HepG2 (cell line): ENCODE measurements around the gene NOTUM. TPM values are rescaled to one million over a fixed set of nuclear protein-coding genes. Genes with fewer than 3 reads are reported as not detected.
A peak's percentile ranks its signal among the peaks of the same experiment; 100 is the strongest.

ENCODE experiments used
- AGO2 ChIP-seq: fragments of 200-400 bp; formaldehyde crosslinking; optimal IDR thresholded peaks from 2 replicates; pipeline ENCODE3; 2017; ENCODE audit warnings: mild to moderate bottlenecking, low read depth, low read length, moderate library complexity
- BCL6 ChIP-seq: IDR thresholded peaks from 2 replicates; pipeline ENCODE4 v1.6.1; 2016; ENCODE audit warnings: missing genetic modification reagents, missing compliant biosample characterization
- CAMTA2 ChIP-seq: sonication (generic); formaldehyde crosslinking; IDR thresholded peaks from 2 replicates; pipeline ENCODE4 v1.4.0; 2020; ENCODE audit warnings: mild to moderate bottlenecking, missing genetic modification reagents, borderline replicate concordance
- EED ChIP-seq: sonication (generic); formaldehyde crosslinking; IDR thresholded peaks from 2 replicates; pipeline ENCODE4 v1.5.0; 2020; ENCODE audit warnings: mild to moderate bottlenecking, missing genetic modification reagents
- GATAD1 ChIP-seq: IDR thresholded peaks from 2 replicates; pipeline ENCODE4 v1.6.1; 2016; ENCODE audit warnings: missing genetic modification reagents, missing compliant biosample characterization
- HCFC1 ChIP-seq: fragments of 150-350 bp; IDR thresholded peaks from 2 replicates; pipeline ENCODE4 v1.6.1; 2014; ENCODE audit warnings: low read depth, low read length
- MAX ChIP-seq: IDR thresholded peaks from 2 replicates; pipeline ENCODE4 v1.6.1; 2012; ENCODE audit warnings: inconsistent platforms
- NR2F6 ChIP-seq, 2 experiments: IDR thresholded peaks; 2 replicates each; pipeline ENCODE4 v1.6.1; 2016; ENCODE audit warnings: antibody characterized with exemption in 1 of 2, mild to moderate bottlenecking in 1 of 2
- PCBP2 ChIP-seq: fragments of 200-400 bp; formaldehyde crosslinking; optimal IDR thresholded peaks from 2 replicates; pipeline ENCODE3; 2018; ENCODE audit warnings: low read length, low read depth; ENCODE audit not compliant: poor library complexity, severe bottlenecking
- SNAPC5 ChIP-seq: sonication (generic); formaldehyde crosslinking; IDR thresholded peaks from 2 replicates; pipeline ENCODE4 v1.8.1; 2023; ENCODE audit warnings: mild to moderate bottlenecking, missing genetic modification reagents, borderline replicate concordance
- SYNCRIP ChIP-seq: fragments of 200-400 bp; formaldehyde crosslinking; IDR thresholded peaks from 2 replicates; pipeline ENCODE4 v1.6.1; 2018; ENCODE audit warnings: mild to moderate bottlenecking, low read depth, low read length; ENCODE audit not compliant: insufficient read depth
- TOPORS ChIP-seq: sonication (generic); formaldehyde crosslinking; IDR thresholded peaks from 2 replicates; pipeline ENCODE4 v1.8.0; 2023; ENCODE audit warnings: mild to moderate bottlenecking, missing genetic modification reagents
- ZBTB2 ChIP-seq: sonication (generic); formaldehyde crosslinking; IDR thresholded peaks from 2 replicates; pipeline ENCODE4 v1.8.0; 2022; ENCODE audit warnings: low read depth, missing genetic modification reagents
- ZNF225 ChIP-seq: sonication (generic); formaldehyde crosslinking; IDR thresholded peaks from 2 replicates; pipeline ENCODE4 v1.4.0; 2020; ENCODE audit warnings: mild to moderate bottlenecking, missing genetic modification reagents
- ZNF253 ChIP-seq: sonication (generic); formaldehyde crosslinking; IDR thresholded peaks from 2 replicates; pipeline ENCODE4 v1.8.0; 2022; ENCODE audit warnings: mild to moderate bottlenecking, missing genetic modification reagents, borderline replicate concordance
- ZNF331 ChIP-seq: sonication (generic); formaldehyde crosslinking; IDR thresholded peaks from 2 replicates; pipeline ENCODE4 v1.4.0; 2020; ENCODE audit warnings: missing genetic modification reagents
- ZNF33B ChIP-seq: sonication (generic); formaldehyde crosslinking; IDR thresholded peaks from 2 replicates; pipeline ENCODE4 v1.5.1; 2020; ENCODE audit warnings: mild to moderate bottlenecking, missing genetic modification reagents
- ZNF446 ChIP-seq: sonication (generic); formaldehyde crosslinking; IDR thresholded peaks from 2 replicates; pipeline ENCODE4 v1.5.0; 2020; ENCODE audit warnings: mild to moderate bottlenecking, missing genetic modification reagents
- ZNF468 ChIP-seq: sonication (generic); formaldehyde crosslinking; IDR thresholded peaks from 2 replicates; pipeline ENCODE4 v1.8.0; 2022; ENCODE audit warnings: mild to moderate bottlenecking, moderate library complexity, missing genetic modification reagents
- ZNF547 ChIP-seq: sonication (generic); formaldehyde crosslinking; IDR thresholded peaks from 2 replicates; pipeline ENCODE4 v1.5.1; 2020; ENCODE audit warnings: mild to moderate bottlenecking, missing genetic modification reagents
- ZNF674 ChIP-seq: sonication (generic); formaldehyde crosslinking; IDR thresholded peaks from 2 replicates; pipeline ENCODE4 v1.5.0; 2020; ENCODE audit warnings: low read depth, mild to moderate bottlenecking, missing genetic modification reagents
- ZNF678 ChIP-seq: sonication (generic); formaldehyde crosslinking; IDR thresholded peaks from 2 replicates; pipeline ENCODE4 v1.4.0; 2020; ENCODE audit warnings: mild to moderate bottlenecking, missing genetic modification reagents
- ZNF747 ChIP-seq: sonication (generic); formaldehyde crosslinking; IDR thresholded peaks from 2 replicates; pipeline ENCODE4 v1.8.1; 2023; ENCODE audit warnings: missing genetic modification reagents, mild to moderate bottlenecking, borderline replicate concordance
- ZNF777 ChIP-seq: sonication (generic); formaldehyde crosslinking; IDR thresholded peaks from 2 replicates; pipeline ENCODE4 v1.4.0; 2020; ENCODE audit warnings: missing genetic modification reagents
- polyA plus RNA-seq, 8 experiments: library from polyadenylated mRNA; depleted of rRNA in 3 of 8; stranded (reverse) in 7 of 8; unstranded in 1 of 8; fragments of >200 nt; fragmentation: Illumina TruSeq in 4 of 8; extraction: Trizol in 4 of 8; gene quantifications; 2 replicates each; pipeline versions ENCODE4 v1.2.1 to v1.2.3, GENCODE V29; 2011 to 2016; ENCODE audit warnings: low read depth in 4 of 8, missing spikeins in 1 of 8, mixed read lengths in 1 of 8; ENCODE audit not compliant: insufficient read depth in 1 of 8
- total RNA-seq, 5 experiments: library from RNA; depleted of rRNA; stranded (reverse); fragments of >200 nt; fragmentation: Illumina TruSeq; extraction: Trizol; gene quantifications; 2 replicates each; pipeline ENCODE4 v1.2.3, GENCODE V29; 2016; ENCODE audit warnings: low read depth in 1 of 5
- TF ChIP-seq, protein P1 (sequence below): sonication (generic); formaldehyde crosslinking; IDR thresholded peaks from 2 replicates; pipeline ENCODE4 v1.4.0; 2020; ENCODE audit warnings: mild to moderate bottlenecking, missing genetic modification reagents
- TF ChIP-seq, protein P2 (sequence below): sonication (generic); formaldehyde crosslinking; IDR thresholded peaks from 2 replicates; pipeline ENCODE4 v1.5.0; 2020; ENCODE audit warnings: mild to moderate bottlenecking, low read depth, missing genetic modification reagents, borderline replicate concordance

Gene NOTUM
- total and polyA plus RNA-seq, 2 of the 13 experiments (the other 11 are each of a cell fraction or from before 2014, with no cell fraction given) = 150 to 160 TPM

GRCh38 chr17:81961521-81962498, 823 bp upstream of the NOTUM start (continued):
- no peak for TF ChIP-seq BCL6 (CRISPR knock-in tag)
- TF ChIP-seq SYNCRIP = no peak
- TF ChIP-seq, protein P1, sequence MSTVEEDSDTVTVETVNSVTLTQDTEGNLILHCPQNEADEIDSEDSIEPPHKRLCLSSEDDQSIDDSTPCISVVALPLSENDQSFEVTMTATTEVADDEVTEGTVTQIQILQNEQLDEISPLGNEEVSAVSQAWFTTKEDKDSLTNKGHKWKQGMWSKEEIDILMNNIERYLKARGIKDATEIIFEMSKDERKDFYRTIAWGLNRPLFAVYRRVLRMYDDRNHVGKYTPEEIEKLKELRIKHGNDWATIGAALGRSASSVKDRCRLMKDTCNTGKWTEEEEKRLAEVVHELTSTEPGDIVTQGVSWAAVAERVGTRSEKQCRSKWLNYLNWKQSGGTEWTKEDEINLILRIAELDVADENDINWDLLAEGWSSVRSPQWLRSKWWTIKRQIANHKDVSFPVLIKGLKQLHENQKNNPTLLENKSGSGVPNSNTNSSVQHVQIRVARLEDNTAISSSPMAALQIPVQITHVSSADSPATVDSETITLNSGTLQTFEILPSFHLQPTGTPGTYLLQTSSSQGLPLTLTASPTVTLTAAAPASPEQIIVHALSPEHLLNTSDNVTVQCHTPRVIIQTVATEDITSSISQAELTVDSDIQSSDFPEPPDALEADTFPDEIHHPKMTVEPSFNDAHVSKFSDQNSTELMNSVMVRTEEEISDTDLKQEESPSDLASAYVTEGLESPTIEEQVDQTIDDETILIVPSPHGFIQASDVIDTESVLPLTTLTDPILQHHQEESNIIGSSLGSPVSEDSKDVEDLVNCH = no peak
- TF ChIP-seq HCFC1 = no peak
- TF ChIP-seq NR2F6 (IDR thresholded peaks at IDR 0.05) = no peak
- TF ChIP-seq NR2F6 (CRISPR knock-in tag; IDR thresholded peaks at IDR 0.05) = no peak
- no peak for TF ChIP-seq CAMTA2 (CRISPR knock-in tag)
- no peak for TF ChIP-seq ZNF678 (CRISPR knock-in tag)
- TF ChIP-seq ZNF547 (CRISPR knock-in tag) = peak; percentile 59; the same call in 1 of the 2 replicates
- TF ChIP-seq, protein P2, sequence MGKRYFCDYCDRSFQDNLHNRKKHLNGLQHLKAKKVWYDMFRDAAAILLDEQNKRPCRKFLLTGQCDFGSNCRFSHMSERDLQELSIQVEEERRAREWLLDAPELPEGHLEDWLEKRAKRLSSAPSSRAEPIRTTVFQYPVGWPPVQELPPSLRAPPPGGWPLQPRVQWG (CRISPR knock-in tag) = no peak
- peak; percentile 13; the same call in 1 of the 2 replicates for TF ChIP-seq MAX
- TF ChIP-seq ZNF446 (CRISPR knock-in tag) = no peak
- TF ChIP-seq ZNF747 = no peak
- peak; percentile 33; the same call in 1 of the 2 replicates for TF ChIP-seq GATAD1 (CRISPR knock-in tag)
- no peak; the same call in 1 of the 2 replicates for TF ChIP-seq ZNF331 (CRISPR knock-in tag)
- peak; percentile 98 for TF ChIP-seq AGO2
- TF ChIP-seq ZNF253 (CRISPR knock-in tag) = no peak
- TF ChIP-seq ZNF777 = 0 out of 2 replicates have a peak, but pooled peaks have one; percentile 57
- TF ChIP-seq EED (CRISPR knock-in tag) = 0 out of 2 replicates have a peak, but pooled peaks have one; percentile 14
- no peak for TF ChIP-seq SNAPC5 (CRISPR knock-in tag)
- peak; percentile 22; the same call in 1 of the 2 replicates for TF ChIP-seq ZNF33B (CRISPR knock-in tag)
- no peak for TF ChIP-seq PCBP2
- peak; percentile 51; the same call in 1 of the 2 replicates for TF ChIP-seq TOPORS (CRISPR knock-in tag)
- no peak for TF ChIP-seq ZNF674 (CRISPR knock-in tag)
- no peak for TF ChIP-seq ZNF225 (CRISPR knock-in tag)
- 0 out of 2 replicates have a peak, but pooled peaks have one; percentile 7 for TF ChIP-seq ZBTB2 (CRISPR knock-in tag)
- no peak for TF ChIP-seq ZNF468 (CRISPR knock-in tag)
